GM19099 (cell line): ENCODE measurements around the gene LIMA1.

Source experiments
- POLR2A ChIP-seq: IDR thresholded peaks from 3 replicates; pipeline ENCODE4 v1.6.1; 2011; ENCODE audit warnings: low read depth; ENCODE audit not compliant: insufficient read length; ENCODE audit errors: extremely low read depth

The LIMA1 gene

DNA sequence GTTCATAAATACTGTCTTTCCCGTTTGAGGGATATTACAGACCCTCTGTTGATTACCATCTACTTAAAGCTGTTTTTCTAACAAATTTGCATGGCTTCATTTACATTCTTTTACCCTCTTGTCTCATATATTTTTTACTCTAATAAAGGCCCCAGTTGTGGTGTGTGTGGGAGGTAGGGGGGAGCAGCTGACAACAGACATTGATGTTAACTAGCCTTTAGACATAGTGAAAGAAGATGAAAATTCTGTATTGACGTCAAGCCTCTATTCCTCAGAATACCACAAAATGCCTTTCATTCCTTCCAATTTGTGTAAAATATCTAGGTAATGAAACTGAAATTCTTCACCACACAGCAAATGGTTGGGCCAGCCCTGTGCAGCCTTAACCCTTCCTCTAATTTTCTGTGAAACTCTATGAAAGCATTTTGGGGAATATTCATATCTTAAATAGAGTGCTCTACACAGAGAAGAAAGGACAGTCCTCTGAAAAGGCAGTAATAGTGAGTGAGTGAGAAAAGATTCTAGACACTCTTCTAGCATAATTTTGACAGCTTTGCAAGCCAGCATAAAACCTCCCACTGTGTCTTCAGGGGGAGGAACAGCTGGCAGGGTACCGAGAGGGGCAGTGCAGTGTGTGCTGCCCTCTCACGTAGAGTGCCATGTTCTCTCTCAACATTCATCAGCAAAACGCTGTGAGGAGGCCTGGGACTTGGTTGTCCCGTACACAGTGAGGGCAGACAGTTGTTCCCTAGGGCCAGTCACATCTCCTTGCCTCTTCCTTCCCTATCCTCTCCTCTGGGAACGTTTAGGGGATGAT, 96.0 kb downstream of the LIMA1 start:
- TF ChIP-seq POLR2A = no peak

DNA sequence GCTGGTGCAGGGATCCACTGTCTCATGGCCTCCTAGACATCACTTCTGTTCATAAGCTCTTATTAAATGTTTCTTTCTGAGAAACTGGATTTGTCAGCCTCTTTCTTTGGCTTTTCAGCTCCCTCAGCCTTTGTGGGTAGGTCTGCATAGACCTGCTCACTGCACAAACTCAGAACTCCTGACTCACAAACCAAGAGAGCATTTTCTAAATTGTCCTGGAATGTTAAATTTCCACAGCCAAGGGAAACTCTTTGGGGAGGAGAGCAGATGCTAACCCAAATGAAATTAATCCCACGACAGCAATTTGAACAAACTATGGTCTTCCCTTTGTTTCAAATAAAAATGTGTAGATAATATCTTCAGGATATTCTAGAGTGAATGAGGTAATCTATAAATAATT, 96.6 kb downstream of the LIMA1 start:
- no peak for TF ChIP-seq POLR2A

DNA sequence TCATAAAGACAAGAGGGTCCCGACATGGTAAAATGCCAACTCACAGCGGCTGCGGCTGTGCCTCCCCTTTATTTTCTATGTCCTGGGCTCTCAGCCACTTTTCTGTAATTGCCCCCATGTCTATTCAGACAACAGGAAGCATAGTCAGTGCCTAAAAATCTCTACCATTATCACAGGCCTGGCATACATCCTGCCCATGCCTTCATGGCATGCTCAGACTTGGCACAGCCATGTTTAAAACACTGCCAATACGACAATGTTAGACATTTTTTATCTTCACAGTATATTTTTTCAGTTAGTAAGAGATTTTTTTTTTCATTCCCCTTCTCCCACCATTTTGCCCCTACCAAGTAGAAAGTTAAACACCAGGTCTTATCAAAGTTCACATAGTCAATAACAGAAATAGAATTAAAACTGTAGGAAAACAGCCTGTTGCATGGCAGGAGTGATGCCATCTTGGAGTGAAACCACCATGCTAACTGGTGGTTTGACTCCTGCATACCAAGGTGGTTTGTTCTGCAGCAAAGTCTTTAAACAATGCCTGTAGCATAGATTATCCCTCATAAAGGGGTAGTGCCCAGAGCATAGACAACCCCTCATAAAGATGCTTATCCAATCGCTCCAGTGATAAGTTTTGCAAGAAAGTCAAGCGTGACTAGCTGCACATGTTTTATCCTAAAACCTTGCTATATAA, 97.2 kb downstream of the LIMA1 start:
- TF ChIP-seq POLR2A = no peak

- no peak for TF ChIP-seq POLR2A
These were observed 97.9 kb downstream of the LIMA1 start for GRCh38 chr12:50185301-50185895.

DNA sequence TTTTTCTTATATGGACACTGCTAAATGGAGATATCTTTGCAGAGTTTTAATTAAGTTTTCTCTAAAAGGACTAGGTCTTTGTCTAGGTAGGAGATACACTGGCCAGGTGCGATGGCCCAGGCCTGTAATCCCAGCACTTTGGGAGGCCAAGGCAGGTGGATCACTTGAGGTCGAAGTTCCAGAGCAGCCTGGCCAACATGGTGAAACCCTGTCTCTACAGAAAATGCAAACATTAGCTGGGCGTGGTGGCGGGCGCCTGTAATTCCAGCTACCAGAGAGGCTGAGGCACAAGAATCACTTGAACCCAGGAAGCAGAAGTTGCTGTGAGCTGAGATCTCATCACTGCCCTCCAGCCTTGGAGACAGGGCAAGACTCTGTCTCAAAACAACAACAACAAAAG, 99.1 kb downstream of the LIMA1 start:
- no peak for TF ChIP-seq POLR2A

- no peak for TF ChIP-seq POLR2A
These were observed 100.9 kb downstream of the LIMA1 start for GRCh38 chr12:50182461-50182860.

DNA sequence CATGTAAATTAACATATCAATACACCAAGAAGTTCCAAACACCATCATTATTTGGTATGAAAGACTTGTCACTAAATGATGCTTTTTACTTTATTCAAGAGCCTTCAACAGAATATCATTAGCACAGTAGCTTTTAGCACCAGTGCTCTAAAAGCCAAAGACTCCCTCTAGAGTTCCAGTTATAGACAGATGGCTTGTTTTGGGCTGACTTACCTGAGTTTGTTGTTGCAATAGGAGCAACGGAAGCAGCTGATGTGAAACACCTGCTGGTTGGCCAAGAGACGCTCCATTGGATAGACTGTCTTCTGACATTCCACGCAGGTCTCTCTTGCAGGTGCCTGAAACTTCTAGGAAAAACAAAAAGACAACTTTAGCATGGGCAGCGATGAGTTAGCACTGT, 101.6 kb downstream of the LIMA1 start:
- no peak for TF ChIP-seq POLR2A

GRCh38 chr12:50175716-50176026, 107.6 kb downstream of the LIMA1 start:
- TF ChIP-seq POLR2A = no peak

DNA sequence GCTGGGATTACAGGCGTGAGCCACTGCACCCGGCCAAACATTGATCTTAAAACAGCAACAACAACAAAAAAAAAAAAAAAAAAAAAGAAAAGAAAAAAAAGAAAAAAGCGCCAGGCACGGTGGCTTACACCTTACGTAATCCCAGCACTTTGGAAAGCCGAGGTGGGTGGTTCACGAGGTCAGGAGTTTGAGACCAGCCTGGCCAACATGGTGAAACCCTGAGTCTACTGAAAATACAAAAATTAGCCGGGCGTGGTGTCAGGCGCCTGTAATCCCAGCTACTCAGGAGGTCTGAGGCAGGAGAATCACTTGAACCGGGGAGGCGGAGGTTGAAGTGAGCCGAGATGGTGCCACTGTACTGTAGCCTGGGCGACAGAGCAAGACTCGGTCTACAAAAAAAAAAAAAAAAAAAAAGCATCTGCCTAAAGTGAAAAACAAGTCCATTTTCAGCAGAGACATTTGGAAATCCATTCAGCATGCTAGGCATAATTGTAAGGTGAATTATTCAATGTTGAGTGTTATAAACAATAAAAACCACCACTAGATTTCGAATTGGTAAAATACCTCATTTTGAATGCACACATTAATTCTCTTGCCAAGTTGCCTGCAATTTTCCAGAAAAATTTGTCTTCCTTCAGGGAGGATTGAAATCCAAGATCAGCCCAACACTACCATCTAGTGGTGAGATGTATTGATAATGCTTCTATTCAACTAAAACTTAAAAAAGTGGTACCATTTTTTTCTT, 108.2 kb downstream of the LIMA1 start:
- no peak for TF ChIP-seq POLR2A

GRCh38 chr12:50167049-50167828, 116.1 kb downstream of the LIMA1 start, which contains the start of gene CERS5:
CERS5 (minus strand) TSS chr12:50167369; CDS start chr12:50167297, 72 bp downstream.
- TF ChIP-seq POLR2A = peak; percentile 77

DNA sequence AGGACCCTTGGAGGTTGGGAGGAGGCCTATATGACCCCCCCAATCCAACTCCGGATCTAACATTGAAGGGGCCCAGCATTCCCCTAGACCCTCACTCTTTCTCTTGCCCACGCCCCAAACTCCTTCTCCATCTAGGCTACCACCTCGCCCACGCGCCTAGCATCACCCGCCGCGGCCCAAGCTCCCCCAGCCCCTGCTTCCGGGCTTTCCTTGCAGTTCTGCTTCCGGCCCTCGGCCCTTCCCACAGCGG, 116.6 kb downstream of the LIMA1 start:
- TF ChIP-seq POLR2A = no peak

GRCh38 chr12:50164963-50165362, 118.4 kb downstream of the LIMA1 start:
- no peak for TF ChIP-seq POLR2A

GRCh38 chr12:50162230-50162629, 121.1 kb downstream of the LIMA1 start:
- TF ChIP-seq POLR2A = no peak

GRCh38 chr12:50160643-50161042, 122.7 kb downstream of the LIMA1 start:
- no peak for TF ChIP-seq POLR2A

GRCh38 chr12:50157259-50157658, 126.1 kb downstream of the LIMA1 start:
- no peak for TF ChIP-seq POLR2A
